ENCODE results near the gene EMC9.

Gene EMC9

GRCh38 chr14:24164518-24164991 lies 23.2 kb upstream of the EMC9 start:
- H3K36me3 ChIP-seq (replicated peaks; ENCODE audit: insufficient read depth, low read length), result no peaks in the 10 kb centered on the region

GRCh38 chr14:24162093-24162492 lies 20.7 kb upstream of the EMC9 start:
- Histone ChIP-seq H3K4me1 (ENCODE audit: low read length) (no peaks in the 10 kb centered on the region), H3K9me3 (replicated peaks; ENCODE audit: insufficient read depth, low read length) (no peaks in the 10 kb centered on the region), H3K27me3 (replicated peaks; ENCODE audit: insufficient read depth, low read length) (no peaks in the 10 kb centered on the region), H3K9me2 (replicated peaks; ENCODE audit: insufficient read depth, low read length) (no peaks in the 10 kb centered on the region), H3K79me2 (ENCODE audit: low read length) (peaks cover 12% of the 10 kb centered on the region), H3K36me3 (replicated peaks; ENCODE audit: insufficient read depth, low read length) (no peaks in the 10 kb centered on the region), H3K27ac (ENCODE audit: low read length) (no peak overlapping the region), H3F3A (ENCODE audit: insufficient read depth, low read length) (no peaks in the 10 kb centered on the region), H2AFZ (ENCODE audit: low read length) (no peak overlapping the region), H3K4me3 (ENCODE audit: low read length) (peak overlapping the region; percentile 73), H3K9ac (ENCODE audit: low read length) (peak overlapping the region; percentile 76; the same call in 1 of the 2 replicates), H3K4me2 (ENCODE audit: low read depth, low read length) (peak overlapping the region; percentile 93), H4K20me1 (ENCODE audit: insufficient read depth, low read length) (no peaks in the 10 kb centered on the region)
- TF ChIP-seq CTCF (IDR thresholded peaks at IDR 0.05; ENCODE audit: low read length), result no peak
- no peak for TF ChIP-seq EZH2 (optimal IDR thresholded peaks at IDR 0.05; ENCODE audit: low read depth, low read length)
- no peak for TF ChIP-seq EZH2phosphoT487 (IDR thresholded peaks at IDR 0.05; ENCODE audit: low read length)
- DNase-seq, result no peak

More at GRCh38 chr14:24164518-24164991, 23.2 kb upstream of the EMC9 start:
- no peak overlapping the region for H3K27ac ChIP-seq (ENCODE audit: low read length)
- no peaks in the 10 kb centered on the region for H3K9me3 ChIP-seq (replicated peaks; ENCODE audit: insufficient read depth, low read length)
- DNase-seq, result no peak
- H4K20me1 ChIP-seq (ENCODE audit: insufficient read depth, low read length), result no peaks in the 10 kb centered on the region
- H3K4me2 ChIP-seq (ENCODE audit: low read depth, low read length), result no peak overlapping the region
- no peak overlapping the region for H2AFZ ChIP-seq (ENCODE audit: low read length)
- H3K4me1 ChIP-seq (ENCODE audit: low read length), result no peaks in the 10 kb centered on the region
- H3K27me3 ChIP-seq (replicated peaks; ENCODE audit: insufficient read depth, low read length), result no peaks in the 10 kb centered on the region
- H3K79me2 ChIP-seq (ENCODE audit: low read length), result peaks cover 12% of the 10 kb centered on the region
- no peaks in the 10 kb centered on the region for H3F3A ChIP-seq (ENCODE audit: insufficient read depth, low read length)
- TF ChIP-seq EZH2phosphoT487 (IDR thresholded peaks at IDR 0.05; ENCODE audit: low read length) (no peak), CTCF (IDR thresholded peaks at IDR 0.05; ENCODE audit: low read length) (no peak), EZH2 (optimal IDR thresholded peaks at IDR 0.05; ENCODE audit: low read depth, low read length) (no peak)
- no peak overlapping the region for H3K4me3 ChIP-seq (ENCODE audit: low read length)
- H3K9ac ChIP-seq (ENCODE audit: low read length), result no peak overlapping the region
- no peaks in the 10 kb centered on the region for H3K9me2 ChIP-seq (replicated peaks; ENCODE audit: insufficient read depth, low read length)

GRCh38 chr14:24160850-24161804 lies 19.7 kb upstream of the EMC9 start, which contains the start of gene IRF9:
Gene IRF9, plus strand, starts transcription at chr14:24161265. Its CDS starts 880 bp downstream, at chr14:24162145.
- Histone ChIP-seq H3K27ac (ENCODE audit: low read length) (peak within 1 kb of the TSS; percentile 50; the same call in 1 of the 2 replicates), H3K4me3 (ENCODE audit: low read length) (peak within 1 kb of the TSS; percentile 73), H3K27me3 (replicated peaks; ENCODE audit: insufficient read depth, low read length) (no peaks in the 10 kb centered on the region), H3K36me3 (replicated peaks; ENCODE audit: insufficient read depth, low read length) (no peaks in the 10 kb centered on the region), H3K4me2 (ENCODE audit: low read depth, low read length) (peak within 1 kb of the TSS; percentile 93), H3K9ac (ENCODE audit: low read length) (peak within 1 kb of the TSS; percentile 76), H2AFZ (ENCODE audit: low read length) (0 out of 2 replicates have a peak within 1 kb of the TSS, but pooled peaks have one; percentile 11), H3K4me1 (ENCODE audit: low read length) (no peaks in the 10 kb centered on the region), H4K20me1 (ENCODE audit: insufficient read depth, low read length) (no peaks in the 10 kb centered on the region), H3F3A (ENCODE audit: insufficient read depth, low read length) (no peaks in the 10 kb centered on the region), H3K79me2 (ENCODE audit: low read length) (peaks cover 12% of the 10 kb centered on the region), H3K9me3 (replicated peaks; ENCODE audit: insufficient read depth, low read length) (no peaks in the 10 kb centered on the region), H3K9me2 (replicated peaks; ENCODE audit: insufficient read depth, low read length) (no peaks in the 10 kb centered on the region)
- DNase-seq, result peak; percentile 82
- TF ChIP-seq CTCF (IDR thresholded peaks at IDR 0.05; ENCODE audit: low read length), result peak; percentile 69
- no peak for TF ChIP-seq EZH2phosphoT487 (IDR thresholded peaks at IDR 0.05; ENCODE audit: low read length)
- no peak for TF ChIP-seq EZH2 (optimal IDR thresholded peaks at IDR 0.05; ENCODE audit: low read depth, low read length)
